Prostate gland (tissue), 2 donors: Measurements from ENCODE around the gene TMTC2. TPM values are rescaled to one million over a fixed set of nuclear protein-coding genes. Genes with fewer than 3 reads are reported as not detected.

ENCODE experiments used
- DNase-seq: peaks from one replicate; pipeline ENCODE4 v3.0.0-alpha.2; 2019; ENCODE audit warnings: low spot score
- H3K27ac ChIP-seq, 2 donors: fragments of 200-600 bp; sonication (generic); 2 replicates each; pipeline ENCODE4 v1.5.1; 2017 to 2019
- H3K27me3 ChIP-seq: fragments of 200-600 bp; sonication (generic); replicated peaks from 2 replicates; pipeline ENCODE4 v1.5.1; 2019; ENCODE audit not compliant: insufficient read depth
- H3K36me3 ChIP-seq, 2 donors: fragments of 200-600 bp; sonication (generic); 1 replicate in 1 of 2; 2 replicates in 1 of 2; pipeline versions ENCODE4 v1.5.1 to v1.8.1; 2017 to 2019
- H3K4me1 ChIP-seq: fragments of 200-600 bp; sonication (generic); replicated peaks from 2 replicates; pipeline ENCODE4 v1.5.1; 2019
- H3K4me3 ChIP-seq, 2 donors: fragments of 200-600 bp; sonication (generic); 2 replicates each; pipeline ENCODE4 v1.5.1; 2017 to 2019
- H3K9me3 ChIP-seq: fragments of 200-600 bp; sonication (generic); 2 replicates; pipeline ENCODE4 v1.5.1; 2017
- CTCF ChIP-seq, 4 experiments: fragments of 200-600 bp in 2 of 4; fragments of 450-650 bp in 2 of 4; sonication (generic) in 2 of 4; IDR thresholded peaks; 1 replicate in 3 of 4; 2 replicates in 1 of 4; pipeline ENCODE4 v1.5.1; 2016 to 2019; ENCODE audit warnings: antibody characterized with exemption in 4 of 4, mild to moderate bottlenecking in 2 of 4, moderate library complexity in 2 of 4
- POLR2A ChIP-seq: fragments of 450-650 bp; IDR thresholded peaks from one replicate; pipeline ENCODE4 v1.6.1; 2016; ENCODE audit warnings: antibody characterized with exemption, mild to moderate bottlenecking
- POLR2AphosphoS5 ChIP-seq: sonication (generic); formaldehyde crosslinking; IDR thresholded peaks from one replicate; pipeline ENCODE4 v1.6.1; 2017; ENCODE audit warnings: antibody characterized with exemption
- WGBS: methylation state at CpG from one replicate; pipeline ENCODE4 v1.1.5; 2018; 5-methylcytosine and 5-hydroxymethylcytosine counted together
- intact Hi-C: fragments of 100-400 bp; cut with DNase I; formaldehyde crosslinking; loops from one replicate; pipeline ENCODE4 v1.14.2; 2022
- total RNA-seq, 2 donors: library from RNA; depleted of rRNA; stranded (reverse); fragments of >200 nt; gene quantifications; one replicate each; pipeline ENCODE4 v1.1.0, GENCODE V29; 2016

The TMTC2 gene
- total RNA-seq, 2 donors from 2014 or later, result 19.0 to 30.7 TPM

GRCh38 chr12:82832096-82832495, 145.4 kb downstream of the TMTC2 start:
- intact Hi-C loops, result no loop called here
- no peak for TF ChIP-seq POLR2AphosphoS5
- no peak for TF ChIP-seq CTCF (IDR thresholded peaks at IDR 0.05)
- TF ChIP-seq POLR2A, result no peak
- H3K9me3 ChIP-seq, result no peaks in the 10 kb centered on the region
- no peak for DNase-seq
- no peaks in the 10 kb centered on the region for H3K27me3 ChIP-seq
- no peaks in the 10 kb centered on the region for H3K4me1 ChIP-seq
- no peaks in the 10 kb centered on the region for H3K36me3 ChIP-seq
- no peak overlapping the region for H3K4me3 ChIP-seq
- 75% methylated on average over 2 of the region's 2 CpGs for WGBS
- H3K27ac ChIP-seq, result no peak overlapping the region

GRCh38 chr12:82832981-82833380, 146.3 kb downstream of the TMTC2 start:
- TF ChIP-seq POLR2AphosphoS5 (no peak), POLR2A (no peak), CTCF (IDR thresholded peaks at IDR 0.05) (no peak)
- 65% methylated on average over 3 of the region's 3 CpGs for WGBS

GRCh38 chr12:82833481-82833880, 146.8 kb downstream of the TMTC2 start:
- TF ChIP-seq POLR2AphosphoS5 (no peak), POLR2A (no peak), CTCF (IDR thresholded peaks at IDR 0.05) (no peak)
- H3K4me1 ChIP-seq, result no peaks in the 10 kb centered on the region
- intact Hi-C loops, result no loop called here
- no peaks in the 10 kb centered on the region for H3K9me3 ChIP-seq
- no peak for DNase-seq
- no peaks in the 10 kb centered on the region for H3K36me3 ChIP-seq
- H3K4me3 ChIP-seq, result no peak overlapping the region
- H3K27ac ChIP-seq, result no peak overlapping the region
- H3K27me3 ChIP-seq, result no peaks in the 10 kb centered on the region
- 43% methylated on average over 1 of the region's 1 CpG for WGBS

More at GRCh38 chr12:82832981-82833380, 146.3 kb downstream of the TMTC2 start:
- no peaks in the 10 kb centered on the region for H3K9me3 ChIP-seq
- no peaks in the 10 kb centered on the region for H3K4me1 ChIP-seq
- intact Hi-C loops, result no loop called here
- H3K27me3 ChIP-seq, result no peaks in the 10 kb centered on the region
- no peak overlapping the region for H3K27ac ChIP-seq
- no peak for DNase-seq
- no peaks in the 10 kb centered on the region for H3K36me3 ChIP-seq
- no peak overlapping the region for H3K4me3 ChIP-seq

GRCh38 chr12:82835217-82835616, 148.5 kb downstream of the TMTC2 start:
- H3K4me3 ChIP-seq, result no peak overlapping the region
- no peaks in the 10 kb centered on the region for H3K4me1 ChIP-seq
- TF ChIP-seq CTCF (IDR thresholded peaks at IDR 0.05) (no peak), POLR2A (no peak), POLR2AphosphoS5 (no peak)
- intact Hi-C loops, result no loop called here
- no peak for DNase-seq
- H3K27me3 ChIP-seq, result no peaks in the 10 kb centered on the region
- H3K9me3 ChIP-seq, result no peaks in the 10 kb centered on the region
- H3K36me3 ChIP-seq, result no peaks in the 10 kb centered on the region
- H3K27ac ChIP-seq, result no peak overlapping the region

- WGBS, result 57% methylated on average over 1 of the region's 1 CpG
- no peak for DNase-seq
- no peaks in the 10 kb centered on the region for H3K27me3 ChIP-seq
- H3K36me3 ChIP-seq, result no peaks in the 10 kb centered on the region
- no peaks in the 10 kb centered on the region for H3K4me1 ChIP-seq
- no peak overlapping the region for H3K27ac ChIP-seq
- TF ChIP-seq POLR2A, result no peak
- TF ChIP-seq CTCF (IDR thresholded peaks at IDR 0.05), result no peak
- TF ChIP-seq POLR2AphosphoS5, result no peak
- no peaks in the 10 kb centered on the region for H3K9me3 ChIP-seq
- H3K4me3 ChIP-seq, result no peak overlapping the region
- intact Hi-C loops, result no loop called here
Measured at GRCh38 chr12:82838131-82838551, 151.4 kb downstream of the TMTC2 start.
